K562 (cell line): ENCODE measurements around the gene MALAT1. TPM values are rescaled to one million over a fixed set of nuclear protein-coding genes. Genes with fewer than 3 reads are reported as not detected.

Experiments used
- CHD4 ChIP-seq: fragments of 200-600 bp; sonication (generic); IDR thresholded peaks from 3 replicates; pipeline ENCODE4 v1.6.1; 2012; ENCODE audit warnings: low read depth, mild to moderate bottlenecking, mixed read lengths, low read length, inconsistent platforms; ENCODE audit not compliant: insufficient read depth, insufficient replicate concordance, poor library complexity, severe bottlenecking
- CTCFL ChIP-seq: IDR thresholded peaks from 2 replicates; pipeline ENCODE4 v1.6.1; 2011; ENCODE audit warnings: borderline replicate concordance, low read depth, mild to moderate bottlenecking, moderate library complexity, low read length; ENCODE audit not compliant: insufficient read depth, poor library complexity, severe bottlenecking
- EP400 ChIP-seq: fragments of 450-650 bp; IDR thresholded peaks from 2 replicates; pipeline ENCODE4 v1.6.1; 2017; ENCODE audit warnings: antibody characterized with exemption, mild to moderate bottlenecking, moderate library complexity
- PCBP1 ChIP-seq: fragments of 200-400 bp; formaldehyde crosslinking; IDR thresholded peaks from 2 replicates; pipeline ENCODE4 v1.6.1; 2018; ENCODE audit warnings: mild to moderate bottlenecking, low read depth, low read length; ENCODE audit not compliant: poor library complexity, severe bottlenecking
- SMAD4 ChIP-seq: fragments of 250-450 bp; sonication (Bioruptor Pico); conservative IDR thresholded peaks from 2 replicates; pipeline ENCODE4 v1.8.0; 2021; ENCODE audit warnings: inconsistent platforms, mild to moderate bottlenecking, moderate library complexity
- YBX1 ChIP-seq: fragments of 450-650 bp; IDR thresholded peaks from 2 replicates; pipeline ENCODE4 v1.7.1; 2016; ENCODE audit warnings: mild to moderate bottlenecking
- polyA plus RNA-seq, 8 experiments: library from polyadenylated mRNA; depleted of rRNA in 4 of 8; stranded (reverse) in 5 of 8; unstranded in 3 of 8; fragments of >200 nt; fragmentation: Nextera tagmentation in 2 of 8; fragmentation: Illumina TruSeq in 1 of 8; extraction: Ambion mirVana in 2 of 8; extraction: Trizol in 1 of 8; gene quantifications; 2 replicates each; pipeline versions ENCODE4 v1.2.1 to v1.2.3, GENCODE V29; 2011 to 2014; ENCODE audit warnings: inconsistent platforms in 1 of 8, missing spikeins in 1 of 8
- total RNA-seq, 7 experiments: library from RNA; depleted of rRNA in 6 of 7; stranded (reverse); fragments of >200 nt in 6 of 7; fragmentation: Illumina TruSeq in 2 of 7; extraction: Trizol in 2 of 7; gene quantifications; 2 replicates each; pipeline versions ENCODE4 v1.2.1 to v1.2.3, GENCODE V29; 2011 to 2021; ENCODE audit warnings: low replicate concordance in 1 of 7
- TF ChIP-seq, protein P1 (sequence below): fragments of 450-650 bp; IDR thresholded peaks from 2 replicates; pipeline ENCODE4 v1.6.1; 2016; ENCODE audit warnings: mild to moderate bottlenecking, moderate library complexity
- TF ChIP-seq, protein P2 (sequence below), 2 experiments: fragments of 450-650 bp; IDR thresholded peaks; 2 replicates each; pipeline ENCODE4 v1.6.1; 2016
- TF ChIP-seq, protein P3 (sequence below): sonication (generic); formaldehyde crosslinking; IDR thresholded peaks from 2 replicates; pipeline ENCODE4 v1.8.1; 2022; ENCODE audit warnings: missing genetic modification reagents

Gene MALAT1
- total and polyA plus RNA-seq, 9 of the 15 experiments (the other 6 are each of a cell fraction or from before 2014, with no cell fraction given) = 363 to 8,715 (median 2,351) TPM

DNA sequence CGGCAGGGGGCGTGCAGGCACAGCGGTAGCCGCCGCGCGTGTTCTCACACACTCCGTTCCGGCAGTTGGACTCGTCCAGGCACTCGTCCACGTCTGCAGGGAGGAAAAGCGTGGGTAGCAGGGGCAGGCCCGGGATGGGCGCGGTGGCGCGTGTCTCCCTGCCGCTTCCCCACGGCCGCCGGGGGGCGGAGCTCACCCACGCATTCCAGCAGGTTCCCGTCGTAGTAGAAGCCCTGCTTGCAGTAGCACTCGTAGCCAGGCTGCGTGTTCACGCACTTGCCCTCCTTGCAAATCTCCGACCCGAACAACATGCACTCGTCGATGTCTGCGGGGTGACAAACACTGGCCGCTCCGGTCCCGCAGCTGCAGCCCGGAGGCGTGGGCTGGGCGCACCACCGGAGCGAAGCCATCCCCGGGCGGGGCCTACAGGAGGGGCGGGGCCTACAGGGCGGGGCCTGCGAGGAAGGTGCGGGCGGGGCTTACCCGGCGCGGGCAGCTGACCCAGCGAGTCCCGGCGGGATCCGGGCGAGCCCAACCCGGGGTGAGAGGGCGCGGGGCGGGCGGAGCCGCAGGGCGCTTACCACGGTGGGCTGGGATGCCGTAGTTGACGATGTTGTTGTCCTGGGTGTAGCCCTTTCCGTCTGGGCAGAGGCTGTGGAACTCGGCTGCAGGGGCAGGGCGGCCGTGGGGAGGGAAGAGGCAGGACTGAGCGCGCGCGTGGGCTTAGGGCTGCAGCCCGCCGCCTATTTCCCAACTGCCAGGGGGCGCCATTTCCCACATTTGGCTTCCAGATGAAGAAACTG is 41.6 kb downstream of the MALAT1 start (continued):
- TF ChIP-seq CHD4 (no peak), SMAD4 (CRISPR knock-in tag) (peak; percentile 84), EP400 (peak; percentile 84), YBX1 (no peak), CTCFL (peak; percentile 48), PCBP1 (peak; percentile 58)
- TF ChIP-seq, protein P1, sequence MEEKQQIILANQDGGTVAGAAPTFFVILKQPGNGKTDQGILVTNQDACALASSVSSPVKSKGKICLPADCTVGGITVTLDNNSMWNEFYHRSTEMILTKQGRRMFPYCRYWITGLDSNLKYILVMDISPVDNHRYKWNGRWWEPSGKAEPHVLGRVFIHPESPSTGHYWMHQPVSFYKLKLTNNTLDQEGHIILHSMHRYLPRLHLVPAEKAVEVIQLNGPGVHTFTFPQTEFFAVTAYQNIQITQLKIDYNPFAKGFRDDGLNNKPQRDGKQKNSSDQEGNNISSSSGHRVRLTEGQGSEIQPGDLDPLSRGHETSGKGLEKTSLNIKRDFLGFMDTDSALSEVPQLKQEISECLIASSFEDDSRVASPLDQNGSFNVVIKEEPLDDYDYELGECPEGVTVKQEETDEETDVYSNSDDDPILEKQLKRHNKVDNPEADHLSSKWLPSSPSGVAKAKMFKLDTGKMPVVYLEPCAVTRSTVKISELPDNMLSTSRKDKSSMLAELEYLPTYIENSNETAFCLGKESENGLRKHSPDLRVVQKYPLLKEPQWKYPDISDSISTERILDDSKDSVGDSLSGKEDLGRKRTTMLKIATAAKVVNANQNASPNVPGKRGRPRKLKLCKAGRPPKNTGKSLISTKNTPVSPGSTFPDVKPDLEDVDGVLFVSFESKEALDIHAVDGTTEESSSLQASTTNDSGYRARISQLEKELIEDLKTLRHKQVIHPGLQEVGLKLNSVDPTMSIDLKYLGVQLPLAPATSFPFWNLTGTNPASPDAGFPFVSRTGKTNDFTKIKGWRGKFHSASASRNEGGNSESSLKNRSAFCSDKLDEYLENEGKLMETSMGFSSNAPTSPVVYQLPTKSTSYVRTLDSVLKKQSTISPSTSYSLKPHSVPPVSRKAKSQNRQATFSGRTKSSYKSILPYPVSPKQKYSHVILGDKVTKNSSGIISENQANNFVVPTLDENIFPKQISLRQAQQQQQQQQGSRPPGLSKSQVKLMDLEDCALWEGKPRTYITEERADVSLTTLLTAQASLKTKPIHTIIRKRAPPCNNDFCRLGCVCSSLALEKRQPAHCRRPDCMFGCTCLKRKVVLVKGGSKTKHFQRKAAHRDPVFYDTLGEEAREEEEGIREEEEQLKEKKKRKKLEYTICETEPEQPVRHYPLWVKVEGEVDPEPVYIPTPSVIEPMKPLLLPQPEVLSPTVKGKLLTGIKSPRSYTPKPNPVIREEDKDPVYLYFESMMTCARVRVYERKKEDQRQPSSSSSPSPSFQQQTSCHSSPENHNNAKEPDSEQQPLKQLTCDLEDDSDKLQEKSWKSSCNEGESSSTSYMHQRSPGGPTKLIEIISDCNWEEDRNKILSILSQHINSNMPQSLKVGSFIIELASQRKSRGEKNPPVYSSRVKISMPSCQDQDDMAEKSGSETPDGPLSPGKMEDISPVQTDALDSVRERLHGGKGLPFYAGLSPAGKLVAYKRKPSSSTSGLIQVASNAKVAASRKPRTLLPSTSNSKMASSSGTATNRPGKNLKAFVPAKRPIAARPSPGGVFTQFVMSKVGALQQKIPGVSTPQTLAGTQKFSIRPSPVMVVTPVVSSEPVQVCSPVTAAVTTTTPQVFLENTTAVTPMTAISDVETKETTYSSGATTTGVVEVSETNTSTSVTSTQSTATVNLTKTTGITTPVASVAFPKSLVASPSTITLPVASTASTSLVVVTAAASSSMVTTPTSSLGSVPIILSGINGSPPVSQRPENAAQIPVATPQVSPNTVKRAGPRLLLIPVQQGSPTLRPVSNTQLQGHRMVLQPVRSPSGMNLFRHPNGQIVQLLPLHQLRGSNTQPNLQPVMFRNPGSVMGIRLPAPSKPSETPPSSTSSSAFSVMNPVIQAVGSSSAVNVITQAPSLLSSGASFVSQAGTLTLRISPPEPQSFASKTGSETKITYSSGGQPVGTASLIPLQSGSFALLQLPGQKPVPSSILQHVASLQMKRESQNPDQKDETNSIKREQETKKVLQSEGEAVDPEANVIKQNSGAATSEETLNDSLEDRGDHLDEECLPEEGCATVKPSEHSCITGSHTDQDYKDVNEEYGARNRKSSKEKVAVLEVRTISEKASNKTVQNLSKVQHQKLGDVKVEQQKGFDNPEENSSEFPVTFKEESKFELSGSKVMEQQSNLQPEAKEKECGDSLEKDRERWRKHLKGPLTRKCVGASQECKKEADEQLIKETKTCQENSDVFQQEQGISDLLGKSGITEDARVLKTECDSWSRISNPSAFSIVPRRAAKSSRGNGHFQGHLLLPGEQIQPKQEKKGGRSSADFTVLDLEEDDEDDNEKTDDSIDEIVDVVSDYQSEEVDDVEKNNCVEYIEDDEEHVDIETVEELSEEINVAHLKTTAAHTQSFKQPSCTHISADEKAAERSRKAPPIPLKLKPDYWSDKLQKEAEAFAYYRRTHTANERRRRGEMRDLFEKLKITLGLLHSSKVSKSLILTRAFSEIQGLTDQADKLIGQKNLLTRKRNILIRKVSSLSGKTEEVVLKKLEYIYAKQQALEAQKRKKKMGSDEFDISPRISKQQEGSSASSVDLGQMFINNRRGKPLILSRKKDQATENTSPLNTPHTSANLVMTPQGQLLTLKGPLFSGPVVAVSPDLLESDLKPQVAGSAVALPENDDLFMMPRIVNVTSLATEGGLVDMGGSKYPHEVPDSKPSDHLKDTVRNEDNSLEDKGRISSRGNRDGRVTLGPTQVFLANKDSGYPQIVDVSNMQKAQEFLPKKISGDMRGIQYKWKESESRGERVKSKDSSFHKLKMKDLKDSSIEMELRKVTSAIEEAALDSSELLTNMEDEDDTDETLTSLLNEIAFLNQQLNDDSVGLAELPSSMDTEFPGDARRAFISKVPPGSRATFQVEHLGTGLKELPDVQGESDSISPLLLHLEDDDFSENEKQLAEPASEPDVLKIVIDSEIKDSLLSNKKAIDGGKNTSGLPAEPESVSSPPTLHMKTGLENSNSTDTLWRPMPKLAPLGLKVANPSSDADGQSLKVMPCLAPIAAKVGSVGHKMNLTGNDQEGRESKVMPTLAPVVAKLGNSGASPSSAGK = peak; percentile 48
- TF ChIP-seq, protein P2, sequence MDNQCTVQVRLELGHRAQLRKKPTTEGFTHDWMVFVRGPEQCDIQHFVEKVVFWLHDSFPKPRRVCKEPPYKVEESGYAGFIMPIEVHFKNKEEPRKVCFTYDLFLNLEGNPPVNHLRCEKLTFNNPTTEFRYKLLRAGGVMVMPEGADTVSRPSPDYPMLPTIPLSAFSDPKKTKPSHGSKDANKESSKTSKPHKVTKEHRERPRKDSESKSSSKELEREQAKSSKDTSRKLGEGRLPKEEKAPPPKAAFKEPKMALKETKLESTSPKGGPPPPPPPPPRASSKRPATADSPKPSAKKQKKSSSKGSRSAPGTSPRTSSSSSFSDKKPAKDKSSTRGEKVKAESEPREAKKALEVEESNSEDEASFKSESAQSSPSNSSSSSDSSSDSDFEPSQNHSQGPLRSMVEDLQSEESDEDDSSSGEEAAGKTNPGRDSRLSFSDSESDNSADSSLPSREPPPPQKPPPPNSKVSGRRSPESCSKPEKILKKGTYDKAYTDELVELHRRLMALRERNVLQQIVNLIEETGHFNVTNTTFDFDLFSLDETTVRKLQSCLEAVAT (IDR thresholded peaks at IDR 0.05) = no peak
- TF ChIP-seq, protein P3, sequence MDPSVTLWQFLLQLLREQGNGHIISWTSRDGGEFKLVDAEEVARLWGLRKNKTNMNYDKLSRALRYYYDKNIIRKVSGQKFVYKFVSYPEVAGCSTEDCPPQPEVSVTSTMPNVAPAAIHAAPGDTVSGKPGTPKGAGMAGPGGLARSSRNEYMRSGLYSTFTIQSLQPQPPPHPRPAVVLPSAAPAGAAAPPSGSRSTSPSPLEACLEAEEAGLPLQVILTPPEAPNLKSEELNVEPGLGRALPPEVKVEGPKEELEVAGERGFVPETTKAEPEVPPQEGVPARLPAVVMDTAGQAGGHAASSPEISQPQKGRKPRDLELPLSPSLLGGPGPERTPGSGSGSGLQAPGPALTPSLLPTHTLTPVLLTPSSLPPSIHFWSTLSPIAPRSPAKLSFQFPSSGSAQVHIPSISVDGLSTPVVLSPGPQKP (CRISPR knock-in tag) = no peak
